B cell (primary cell): Measurements from ENCODE around the gene TAOK2. TPM values are rescaled to one million over a fixed set of nuclear protein-coding genes. Genes with fewer than 3 reads are reported as not detected.

Source experiments
- ATAC-seq: fragments of 200-7000 bp; cut with Tn5 transposase; one replicate; pipeline ENCODE4 v1.10.0; 2021; ENCODE audit warnings: low read depth, mild to moderate bottlenecking, moderate number of reproducible peaks, moderate library complexity
- CTCF ChIA-PET: fragments of 350-600 bp; sonication (Branson Sonifier 250); formaldehyde crosslinking; loops from one replicate; lab custom pipeline; 2021; ENCODE audit warnings: antibody characterized with exemption, inconsistent platforms; lab: Charles Lee
- POLR2A ChIA-PET: fragments of 350-600 bp; sonication (Branson Sonifier 250); formaldehyde crosslinking; loops from one replicate; lab custom pipeline; 2021; ENCODE audit warnings: antibody characterized with exemption; lab: Charles Lee
- DNase-seq: peaks from one replicate; pipeline ENCODE4 v3.0.0; 2013
- H2AFZ ChIP-seq: 2 replicates; pipeline ENCODE4 v1.6.1; 2012; ENCODE audit warnings: mild to moderate bottlenecking, low read depth, low read length; ENCODE audit not compliant: insufficient read depth, poor library complexity, severe bottlenecking
- H3K27ac ChIP-seq, 2 donors: 1 replicate in 1 of 2; 2 replicates in 1 of 2; pipeline ENCODE4 v1.5.1; 2012 to 2013; ENCODE audit warnings: low read length in 2 of 2, mild to moderate bottlenecking in 2 of 2, moderate library complexity in 1 of 2
- H3K27me3 ChIP-seq, 4 experiments: fragments of 200-600 bp in 1 of 4; sonication (generic) in 1 of 4; replicated peaks in 1 of 4; 1 replicate in 2 of 4; 2 replicates in 2 of 4; pipeline versions ENCODE4 v1.6.1 to v1.7.0; 2013 to 2016; ENCODE audit warnings: low read length in 3 of 4, mild to moderate bottlenecking in 2 of 4, mixed read lengths in 1 of 4, moderate library complexity in 1 of 4; ENCODE audit not compliant: insufficient read depth in 4 of 4, control insufficient read depth in 3 of 4; ENCODE audit errors: control extremely low read depth in 1 of 4
- H3K36me3 ChIP-seq, 2 experiments: replicated peaks in 1 of 2; 1 replicate in 1 of 2; 2 replicates in 1 of 2; pipeline versions ENCODE4 v1.6.1 to v1.7.1; 2013; ENCODE audit warnings: low read length in 1 of 2; ENCODE audit not compliant: insufficient read depth in 2 of 2, control insufficient read depth in 1 of 2; ENCODE audit errors: control extremely low read depth in 1 of 2, extremely low read depth in 1 of 2
- H3K4me1 ChIP-seq, 2 donors: fragments of 200-600 bp in 1 of 2; sonication (generic) in 1 of 2; 1 replicate in 1 of 2; 2 replicates in 1 of 2; pipeline versions ENCODE4 v1.5.1 to v1.6.1; 2013 to 2017; ENCODE audit warnings: low read length in 2 of 2; ENCODE audit not compliant: control insufficient read depth in 2 of 2, insufficient read depth in 2 of 2
- H3K4me2 ChIP-seq: replicated peaks from 2 replicates; pipeline ENCODE3; 2012; ENCODE audit warnings: mild to moderate bottlenecking, low read depth, low read length; ENCODE audit not compliant: poor library complexity, severe bottlenecking
- H3K4me3 ChIP-seq, 5 experiments: fragments of 200-600 bp in 1 of 5; sonication (generic) in 1 of 5; 1 replicate in 3 of 5; 2 replicates in 2 of 5; pipeline versions ENCODE4 v1.5.1 to v1.7.0; 2011 to 2016; ENCODE audit warnings: low read length in 4 of 5, mild to moderate bottlenecking in 4 of 5, low read depth in 2 of 5, control low read depth in 1 of 5, moderate library complexity in 1 of 5; ENCODE audit not compliant: insufficient read depth in 1 of 5; ENCODE audit errors: control extremely low read depth in 1 of 5, extremely low read depth in 1 of 5
- H3K79me2 ChIP-seq: fragments of 200-600 bp; sonication (generic); one replicate; pipeline ENCODE4 v1.6.0; 2016; ENCODE audit warnings: low read length; ENCODE audit not compliant: control insufficient read depth, insufficient read depth
- H3K9ac ChIP-seq: fragments of 200-600 bp; sonication (generic); 2 replicates; pipeline ENCODE4 v1.6.1; 2017; ENCODE audit warnings: mild to moderate bottlenecking, low read length, moderate library complexity
- H3K9me3 ChIP-seq, 3 donors: one replicate each; pipeline versions ENCODE4 v1.6.1 to v1.7.1; 2013; ENCODE audit warnings: low read length in 2 of 3; ENCODE audit not compliant: control insufficient read depth in 2 of 3, insufficient read depth in 1 of 3; ENCODE audit errors: control extremely low read depth in 1 of 3
- H4K20me1 ChIP-seq: 2 replicates; pipeline ENCODE4 v1.6.0; 2012; ENCODE audit warnings: mild to moderate bottlenecking, low read length; ENCODE audit not compliant: insufficient read depth, control insufficient read depth, poor library complexity, severe bottlenecking
- H3K27ac Mint-ChIP-seq: one replicate; pipeline ENCODE4 v1.8.0; 2021; ENCODE audit warnings: mixed read lengths
- H3K27me3 Mint-ChIP-seq: one replicate; pipeline ENCODE4 v1.8.0; 2021; ENCODE audit warnings: mixed read lengths
- H3K4me1 Mint-ChIP-seq: one replicate; pipeline ENCODE4 v1.8.0; 2021; ENCODE audit warnings: mixed read lengths
- H3K4me3 Mint-ChIP-seq: one replicate; pipeline ENCODE4 v1.8.0; 2021; ENCODE audit warnings: mixed read lengths
- H3K9me3 Mint-ChIP-seq: one replicate; pipeline ENCODE4 v1.8.0; 2022; ENCODE audit warnings: mixed read lengths; ENCODE audit not compliant: insufficient read depth
- CTCF ChIP-seq: fragments of 200-600 bp; IDR thresholded peaks from one replicate; pipeline ENCODE4 v1.8.0; 2022; ENCODE audit warnings: antibody characterized with exemption, mild to moderate bottlenecking
- EZH2 ChIP-seq: IDR thresholded peaks from 2 replicates; pipeline ENCODE4 v1.6.1; 2012; ENCODE audit warnings: borderline replicate concordance, low read depth, mild to moderate bottlenecking, moderate library complexity, low read length; ENCODE audit not compliant: insufficient read depth, poor library complexity, severe bottlenecking
- WGBS: methylation state at CpG from one replicate; pipeline ENCODE4 v1.1.5; 2013; ENCODE audit warnings: missing lambda C conversion rate; ENCODE audit not compliant: insufficient coverage; 5-methylcytosine and 5-hydroxymethylcytosine counted together
- intact Hi-C: fragments of 100-400 bp; cut with micrococcal nuclease; formaldehyde crosslinking; loops from one replicate; pipeline ENCODE4 v1.10.0; 2022
- polyA plus RNA-seq: library from polyadenylated mRNA; depleted of rRNA; stranded (reverse); fragments of >200 nt; gene quantifications from 2 replicates; pipeline ENCODE4 v1.2.3, GENCODE V29; 2012
- total RNA-seq, 2 donors: library from RNA; stranded (reverse); fragments of 120-200 nt in 1 of 2; gene quantifications; 1 replicate in 1 of 2; 2 replicates in 1 of 2; pipeline versions ENCODE4 v1.2.3 to v1.2.4, GENCODE V29; 2013 to 2022

TAOK2 gene
- total and polyA plus RNA-seq, 2 donors (not counting 1 experiment from before 2014, with no cell fraction given) = 30.3 to 50.8 TPM

- peaks cover 0 to 8% (median 0%) of the 10 kb centered on the region in 3 donors for H3K9me3 ChIP-seq
- H3K27ac ChIP-seq = no peak overlapping the region
- POLR2A ChIA-PET = no interaction called here
- no peaks in the 10 kb centered on the region for H3K79me2 ChIP-seq
- ATAC-seq (no peak), DNase-seq (no peak)
- H3K9ac ChIP-seq = no peak overlapping the region
- WGBS = 74% methylated on average over 19 of the region's 20 CpGs
- CTCF ChIA-PET = no interaction called here
- no peaks in the 10 kb centered on the region for H3K36me3 ChIP-seq
- Mint-ChIP-seq H3K27ac (no peak overlapping the region), H3K4me1 (peaks cover 17% of the 10 kb centered on the region), H3K4me3 (no peak overlapping the region), H3K27me3 (peaks cover 40% of the 10 kb centered on the region), H3K9me3 (no peaks in the 10 kb centered on the region)
- H3K4me1 ChIP-seq = peaks cover 6 to 11% of the 10 kb centered on the region in 2 donors
- H3K4me3 ChIP-seq = no peak overlapping the region
- no peak for TF ChIP-seq EZH2
- no peak for TF ChIP-seq CTCF
- no peaks in the 10 kb centered on the region for H4K20me1 ChIP-seq
- no peak overlapping the region for H3K4me2 ChIP-seq
- intact Hi-C loops = no loop called here
- H3K27me3 ChIP-seq = peaks cover 0 to 31% (median 13%) of the 10 kb centered on the region in 4 experiments
- no peak overlapping the region for H2AFZ ChIP-seq
These were observed 51.5 kb downstream of the TAOK2 start for GRCh38 chr16:30025156-30025555.

GRCh38 chr16:30025574-30025973, 51.9 kb downstream of the TAOK2 start:
- Mint-ChIP-seq H3K27ac (no peak overlapping the region), H3K4me3 (no peak overlapping the region), H3K4me1 (peaks cover 14% of the 10 kb centered on the region), H3K9me3 (no peaks in the 10 kb centered on the region), H3K27me3 (peaks cover 42% of the 10 kb centered on the region)
- Histone ChIP-seq H3K36me3 (no peaks in the 10 kb centered on the region), H3K4me2 (no peak overlapping the region), H3K9ac (no peak overlapping the region), H3K79me2 (no peaks in the 10 kb centered on the region), H3K27ac (no peak overlapping the region), H3K4me1 (peaks cover 10 to 11% of the 10 kb centered on the region in 2 donors), H3K9me3 (peaks cover 0 to 8% (median 0%) of the 10 kb centered on the region in 3 donors), H3K4me3 (no peak overlapping the region), H2AFZ (no peak overlapping the region), H4K20me1 (no peaks in the 10 kb centered on the region), H3K27me3 (peaks cover 0 to 34% (median 16%) of the 10 kb centered on the region in 4 experiments)
- TF ChIP-seq CTCF (no peak), EZH2 (no peak)
- CTCF ChIA-PET = no interaction called here
- intact Hi-C loops = no loop called here
- ATAC-seq = no peak
- no peak for DNase-seq
- WGBS = 49% methylated on average over 6 of the region's 7 CpGs
- POLR2A ChIA-PET = no interaction called here
